ENCODE measurements around the gene SH2D3A. TPM values are rescaled to one million over a fixed set of nuclear protein-coding genes. Genes with fewer than 3 reads are reported as not detected.
"Not testable (repeated sequence)": the region's sequence is repeated elsewhere in the genome, so short reads cannot be mapped to it uniquely, and the experiment has no call there.

Gene SH2D3A
- total and polyA plus RNA-seq, 2 of the 4 experiments (the other 2 are of a cell fraction): under 0.01 to 0.09 TPM

- Histone ChIP-seq H3K9ac (ENCODE audit: low read depth, low read length) (no peak overlapping the region), H3K79me1 (ENCODE audit: low read depth in 1 of 2, low read length in 2 of 2) (peaks cover 16 to 21% of the 10 kb centered on the region in 2 experiments), H3K14ac (replicated peaks; ENCODE audit: low read depth, low read length) (no peak overlapping the region), H2BK15ac (ENCODE audit: low read depth, low read length) (no peak overlapping the region), H2BK5ac (ENCODE audit: low read depth, low read length, poor library complexity, severe bottlenecking) (no peak overlapping the region), H3K4ac (ENCODE audit: low read depth, low read length) (no peak overlapping the region), H3K4me3 (ENCODE audit: insufficient read depth, low read depth, low read length) (no peak overlapping the region), H4K5ac (ENCODE audit: low read depth, low read length) (no peak overlapping the region), H4K8ac (ENCODE audit: low read depth in 2 of 2, low read length in 2 of 2) (no peak overlapping the region), H3K23ac (ENCODE audit: low read depth, low read length) (no peak overlapping the region), H3K18ac (ENCODE audit: low read depth, low read length) (no peak overlapping the region), H3K27ac (ENCODE audit: insufficient read depth, low read length) (no peak overlapping the region), H2AK9ac (replicated peaks; ENCODE audit: low read depth, low read length, poor library complexity) (no peak overlapping the region), H3K56ac (ENCODE audit: extremely low read depth, insufficient read depth, low read length) (no peak overlapping the region), H2AFZ (replicated peaks; ENCODE audit: low read length, poor library complexity) (peak overlapping the region; percentile 21), H3K27me3 (ENCODE audit: control insufficient read depth, insufficient read depth, low read length) (no peaks in the 10 kb centered on the region), H4K20me1 (ENCODE audit: insufficient read depth, low read length) (no peaks in the 10 kb centered on the region), H3K9me1 (ENCODE audit: insufficient read depth, low read length) (no peaks in the 10 kb centered on the region), H2BK20ac (ENCODE audit: low read depth, low read length) (no peak overlapping the region), H3K4me1 (ENCODE audit: control insufficient read depth, insufficient read depth, low read length) (peaks cover 6% of the 10 kb centered on the region), H2BK120ac (ENCODE audit: low read depth, low read length) (no peak overlapping the region), H3K36me3 (ENCODE audit: control insufficient read depth, insufficient read depth, low read length) (peaks cover 57% of the 10 kb centered on the region), H4K91ac (ENCODE audit: insufficient read depth, low read depth, low read length) (no peak overlapping the region), H3K9me3 (ENCODE audit: control insufficient read depth, insufficient read depth, low read length) (no peaks in the 10 kb centered on the region), H3K4me2 (ENCODE audit: low read depth, low read length) (no peak overlapping the region), H2AK5ac (ENCODE audit: low read depth, low read length) (no peak overlapping the region)
- POLR2A ChIA-PET (ENCODE audit: unreplicated experiment): no interaction called here
- dilution Hi-C loops (cut with HindIII; ENCODE audit: low sequenced_read_pairs, unreplicated experiment) (no loop called here), in situ Hi-C loops (cut with MboI; ENCODE audit: low sequenced_read_pairs) (no loop called here), intact Hi-C loops (cut with micrococcal nuclease) (no loop called here)
- no TSS peak for BruUV-seq (replicated peaks)
- WGBS, 2 experiments (ENCODE audit: extremely low coverage in 2 of 2, insufficient read length in 1 of 2): 20% methylated on average over 1 of the region's 20 CpGs; no CpG with 5 or more reads in 1 of the 2 experiments
- TF ChIP-seq CEBPB (IDR thresholded peaks at IDR 0.05; ENCODE audit: low read depth, low read length) (no peak), ELK1 (IDR thresholded peaks at IDR 0.05; ENCODE audit: borderline replicate concordance, low read depth, low read length) (no peak), CTCF (conservative IDR thresholded peaks at IDR 0.05; ENCODE audit: low read depth, low read length) (no peak), BHLHE40 (IDR thresholded peaks at IDR 0.05; ENCODE audit: low read depth, low read length) (no peak), MAFK (IDR thresholded peaks at IDR 0.05; ENCODE audit: low read depth, low read length) (no peak)
- no peak for ATAC-seq (ENCODE audit: low read depth)
- CTCF ChIA-PET: no interaction called here
- DNase-seq: no peak
These were observed 17.2 kb downstream of the SH2D3A start for GRCh38 chr19:6750062-6750461.

- H3K9ac ChIP-seq (ENCODE audit: low read depth, low read length); ATAC-seq (ENCODE audit: low read depth); H3K4me3 ChIP-seq (ENCODE audit: insufficient read depth, low read depth, low read length); H3K56ac ChIP-seq (ENCODE audit: extremely low read depth, insufficient read depth, low read length); H2AK9ac ChIP-seq (replicated peaks; ENCODE audit: low read depth, low read length, poor library complexity); H3K27ac ChIP-seq (ENCODE audit: insufficient read depth, low read length); H3K14ac ChIP-seq (replicated peaks; ENCODE audit: low read depth, low read length); H3K4me2 ChIP-seq (ENCODE audit: low read depth, low read length); H4K8ac ChIP-seq (ENCODE audit: low read depth in 2 of 2, low read length in 2 of 2); BruUV-seq (replicated peaks); POLR2A ChIA-PET (ENCODE audit: unreplicated experiment); H3K9me3 ChIP-seq (ENCODE audit: control insufficient read depth, insufficient read depth, low read length); H3K4ac ChIP-seq (ENCODE audit: low read depth, low read length); H4K91ac ChIP-seq (ENCODE audit: insufficient read depth, low read depth, low read length); in situ Hi-C loops (cut with MboI; ENCODE audit: low sequenced_read_pairs); H4K5ac ChIP-seq (ENCODE audit: low read depth, low read length); H3K27me3 ChIP-seq (ENCODE audit: control insufficient read depth, insufficient read depth, low read length); H3K23ac ChIP-seq (ENCODE audit: low read depth, low read length); H4K20me1 ChIP-seq (ENCODE audit: insufficient read depth, low read length); H2AFZ ChIP-seq (replicated peaks; ENCODE audit: low read length, poor library complexity); DNase-seq; H3K9me1 ChIP-seq (ENCODE audit: insufficient read depth, low read length); H2AK5ac ChIP-seq (ENCODE audit: low read depth, low read length); H2BK20ac ChIP-seq (ENCODE audit: low read depth, low read length); H2BK15ac ChIP-seq (ENCODE audit: low read depth, low read length); intact Hi-C loops (cut with micrococcal nuclease); H2BK5ac ChIP-seq (ENCODE audit: low read depth, low read length, poor library complexity, severe bottlenecking); H2BK120ac ChIP-seq (ENCODE audit: low read depth, low read length); H3K18ac ChIP-seq (ENCODE audit: low read depth, low read length); dilution Hi-C loops (cut with HindIII; ENCODE audit: low sequenced_read_pairs, unreplicated experiment): not testable (repeated sequence)
- H3K79me1 ChIP-seq (ENCODE audit: low read depth in 1 of 2, low read length in 2 of 2): peaks cover 16 to 25% of the 10 kb centered on the region in 2 experiments
- H3K36me3 ChIP-seq (ENCODE audit: control insufficient read depth, insufficient read depth, low read length): peaks cover 63% of the 10 kb centered on the region
- CTCF ChIA-PET: interaction anchor here (0.7 to 0.8 kb wide), 2 partner anchors 10 to 115 kb away, joined by 3 to 9 read pairs; no protein-coding TSS in a partner anchor
- 93% methylated on average over 7 of the region's 10 CpGs; no CpG with 5 or more reads in 1 of the 2 experiments for WGBS, 2 experiments (ENCODE audit: extremely low coverage in 2 of 2, insufficient read length in 1 of 2)
- peaks cover 19% of the 10 kb centered on the region for H3K4me1 ChIP-seq (ENCODE audit: control insufficient read depth, insufficient read depth, low read length)
These were observed 18.7 kb downstream of the SH2D3A start for GRCh38 chr19:6748543-6748942.

Measured in IMR-90 (cell line).